T-helper 22 cell (primary cell): Measurements from ENCODE around the gene HINT3.
"Not testable (repeated sequence)": the region's sequence is repeated elsewhere in the genome, so short reads cannot be mapped to it uniquely, and the experiment has no call there.

ENCODE experiments used
- DNase-seq: peaks from one replicate; pipeline ENCODE4 v3.0.0-alpha.2; 2020; ENCODE audit warnings: low read depth

The HINT3 gene

DNA sequence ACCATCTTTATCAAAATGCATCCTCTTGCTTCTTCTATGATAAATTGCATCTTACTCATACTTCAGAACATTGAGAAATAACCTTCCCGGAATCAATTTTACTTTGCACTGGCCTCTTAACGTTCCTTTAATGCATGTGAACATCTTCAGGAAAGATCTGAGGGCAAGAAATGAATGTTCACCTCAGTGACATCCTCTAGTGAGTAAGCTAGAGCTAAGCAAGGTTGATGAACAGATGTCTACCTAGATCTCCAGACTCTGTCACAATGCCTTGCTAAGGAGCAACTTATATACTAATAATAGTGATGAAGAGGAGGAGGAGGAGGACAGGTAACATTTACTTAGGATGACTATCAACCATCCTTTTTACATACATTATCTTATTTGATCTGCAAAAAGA, 16.8 kb upstream of the HINT3 start:
- no peak for DNase-seq

DNA sequence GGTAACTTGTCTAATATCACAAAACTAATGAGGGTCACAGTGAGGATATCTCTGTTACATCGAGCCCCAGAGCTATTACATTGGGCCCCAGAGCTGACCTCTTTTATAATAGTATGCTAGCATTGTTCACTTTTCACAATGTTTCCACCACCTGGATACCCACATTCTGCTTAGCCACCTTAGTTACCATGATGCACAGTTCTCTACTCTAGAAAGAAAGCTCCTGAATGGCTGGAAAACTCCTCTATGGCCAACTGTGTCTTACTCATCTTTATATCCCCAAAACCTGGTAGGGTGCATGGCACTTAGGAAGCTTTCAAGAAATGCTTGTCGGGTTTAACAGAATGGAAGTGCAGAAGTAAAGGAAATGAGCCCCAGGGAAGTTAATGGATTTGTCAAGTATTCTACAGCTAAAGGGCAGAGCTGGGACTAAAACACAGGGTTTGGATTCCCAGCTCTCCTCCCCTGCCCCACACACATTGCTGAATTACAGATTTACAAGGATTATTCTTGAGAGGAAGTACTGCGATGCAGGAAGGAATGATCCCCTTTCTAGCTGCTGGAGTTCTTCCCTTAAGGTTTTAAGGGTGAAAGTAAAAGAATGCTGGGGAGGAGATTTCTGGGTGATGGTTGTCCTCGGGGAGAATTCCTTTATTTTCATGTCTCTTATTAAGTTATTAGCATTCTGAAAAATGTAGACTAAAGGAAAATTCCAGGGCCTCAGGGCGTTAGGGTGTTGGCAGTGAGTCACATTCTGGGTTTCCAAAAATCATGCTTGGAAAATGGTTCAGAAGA, 16.1 kb upstream of the HINT3 start:
- DNase-seq, result no peak

DNA sequence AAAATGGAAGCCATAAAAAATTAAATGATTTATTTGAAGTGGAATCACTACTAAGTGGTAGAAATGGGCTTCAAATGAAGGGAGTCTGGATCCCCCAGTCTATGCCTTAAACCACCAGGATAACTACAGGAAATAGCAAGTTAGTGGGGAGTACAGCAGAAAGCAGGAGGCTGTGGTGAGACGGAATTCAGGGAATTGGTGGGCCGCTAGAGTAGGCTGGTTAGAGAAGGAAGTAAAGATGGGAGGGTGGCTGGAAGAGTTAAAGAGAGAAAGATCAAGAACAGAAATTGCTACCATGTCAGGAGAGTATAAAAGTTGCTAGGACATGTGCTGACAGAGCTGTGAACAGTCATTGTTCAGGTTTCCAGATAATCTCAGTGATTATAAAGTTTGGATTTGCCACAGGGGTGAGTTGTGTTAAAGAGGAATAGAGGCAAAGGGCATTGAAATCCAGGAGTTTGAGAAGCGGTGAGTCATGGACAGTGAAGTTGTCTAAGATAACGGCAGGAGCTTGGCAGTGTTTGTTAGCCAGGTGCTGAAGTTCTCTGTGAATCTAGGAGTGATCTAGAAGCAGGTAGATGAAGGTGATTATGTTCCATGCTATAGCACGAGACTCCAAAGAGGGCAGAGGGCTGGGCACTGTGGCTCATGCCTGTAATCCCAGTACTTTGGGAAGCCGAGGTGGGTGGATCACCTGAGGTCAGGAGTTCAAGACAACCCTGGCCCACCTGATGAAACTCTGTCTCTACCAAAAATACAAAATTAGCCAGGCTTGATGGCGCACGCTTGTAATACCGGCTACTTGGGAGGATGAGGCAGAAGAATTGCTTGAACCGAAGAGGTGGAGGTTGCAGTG, 13.7 kb upstream of the HINT3 start:
- DNase-seq, result no peak

DNA sequence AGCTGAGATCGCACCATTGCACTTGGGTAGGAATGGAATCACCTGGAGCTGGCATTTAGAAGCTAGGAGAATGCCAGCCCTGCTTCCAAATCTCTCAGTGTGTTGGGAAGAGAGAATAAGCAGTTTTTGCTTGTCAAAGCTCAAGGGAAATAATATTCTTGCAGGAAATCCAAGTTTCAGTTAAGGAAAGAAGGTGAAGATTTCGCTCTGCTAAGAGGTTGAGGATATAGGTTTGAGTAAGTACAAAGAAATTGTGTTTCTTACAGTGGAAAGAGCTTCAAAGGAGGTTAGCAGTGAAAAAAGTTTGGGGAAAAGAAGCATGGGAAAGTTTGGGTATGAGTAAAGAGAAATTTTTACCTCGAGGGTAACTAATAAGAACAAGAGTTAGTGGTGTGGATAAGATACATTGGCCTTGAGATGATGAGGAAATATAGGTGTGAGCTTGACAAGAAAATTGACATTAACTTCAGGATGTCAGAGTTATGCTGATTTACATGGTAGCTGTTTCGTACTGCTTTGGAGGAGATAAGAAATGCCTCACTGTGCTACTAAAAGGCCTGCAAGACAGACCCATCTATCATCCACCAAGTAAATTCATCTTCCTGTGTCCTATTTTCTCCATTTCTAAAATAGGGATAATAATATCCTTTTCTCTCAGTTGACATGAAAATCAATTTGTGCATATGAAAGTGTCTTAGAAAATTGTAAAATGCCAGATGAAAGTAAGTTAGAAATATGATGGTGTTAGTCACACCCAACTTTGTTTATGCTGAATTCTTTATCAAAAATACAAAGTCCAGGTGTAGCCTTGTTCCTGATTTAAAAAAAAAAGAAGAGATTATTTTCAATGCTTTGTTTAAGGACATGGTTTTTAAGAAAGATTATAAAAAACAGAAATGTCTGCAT, 12.8 kb upstream of the HINT3 start:
- DNase-seq, result no peak

DNA sequence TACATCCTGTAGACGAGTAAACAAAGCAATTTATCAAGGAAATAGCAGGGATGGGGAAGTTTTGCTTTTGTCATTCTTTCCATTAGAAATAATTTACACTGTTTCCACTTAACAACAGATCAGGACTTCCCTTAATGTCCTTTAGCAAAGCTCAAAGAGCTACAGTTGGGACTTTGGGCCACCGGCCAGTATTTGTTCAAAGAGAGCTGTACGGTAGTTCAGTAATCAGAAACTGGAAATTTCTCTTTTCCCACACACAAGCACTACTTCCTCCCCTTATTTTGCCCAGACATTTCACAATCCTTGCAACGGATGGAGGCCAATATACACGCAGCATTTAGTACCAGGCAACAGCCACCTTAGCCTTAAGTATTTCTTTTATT, 12.1 kb upstream of the HINT3 start:
- no peak for DNase-seq

DNA sequence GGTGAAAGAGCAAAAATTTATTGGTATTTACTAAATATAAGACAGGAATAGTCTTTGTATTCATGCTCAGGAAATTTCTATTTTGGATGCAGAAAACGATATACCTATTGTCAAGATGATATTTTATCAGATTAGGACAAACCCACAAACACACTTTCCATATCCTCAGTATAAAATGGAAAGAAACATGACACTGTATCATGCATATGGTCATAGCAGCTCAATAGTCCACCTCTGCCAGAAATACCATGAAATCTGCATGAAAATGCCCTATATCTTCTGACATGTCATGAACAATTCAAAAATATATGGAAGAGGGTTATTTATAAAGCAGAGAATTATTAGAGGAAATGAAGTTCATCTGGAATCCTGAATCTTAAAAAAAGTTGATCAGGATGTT, 11.7 kb upstream of the HINT3 start:
- no peak for DNase-seq

DNA sequence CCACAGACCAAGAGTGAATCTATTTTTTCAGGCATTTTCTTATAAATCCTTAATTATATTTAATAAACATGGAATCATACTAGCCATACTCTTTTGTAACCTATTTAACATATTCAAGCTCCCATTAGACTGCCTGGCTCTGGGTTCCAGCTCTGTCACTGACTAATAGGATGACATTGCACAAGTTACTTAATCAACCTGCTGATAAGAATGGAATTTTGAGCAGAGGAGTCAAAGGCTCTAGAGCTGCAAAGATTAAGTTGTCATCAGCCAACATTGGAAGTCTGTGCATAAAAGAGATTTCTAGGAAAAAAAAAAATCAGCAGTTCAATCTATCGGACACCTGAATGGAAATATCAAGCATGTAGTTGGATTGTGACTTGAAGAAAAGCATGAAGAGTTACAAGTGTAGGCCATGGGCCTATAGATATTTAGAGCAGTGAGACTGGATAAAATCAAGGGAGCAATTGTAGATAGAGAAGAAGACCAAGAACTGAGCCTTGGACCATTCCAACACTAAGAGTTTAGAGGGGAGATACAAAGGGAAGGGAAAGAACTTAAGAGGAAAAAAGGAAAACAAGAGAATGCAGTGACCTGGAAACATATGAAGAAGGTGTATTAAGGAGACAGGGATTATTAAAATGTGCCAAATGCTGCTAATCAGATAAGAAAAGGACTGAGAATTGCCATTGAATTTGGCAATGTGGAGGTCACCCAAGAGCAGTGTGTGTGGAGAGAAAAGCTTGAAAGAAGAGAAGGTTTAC, 11.0 kb upstream of the HINT3 start:
- no peak for DNase-seq

DNA sequence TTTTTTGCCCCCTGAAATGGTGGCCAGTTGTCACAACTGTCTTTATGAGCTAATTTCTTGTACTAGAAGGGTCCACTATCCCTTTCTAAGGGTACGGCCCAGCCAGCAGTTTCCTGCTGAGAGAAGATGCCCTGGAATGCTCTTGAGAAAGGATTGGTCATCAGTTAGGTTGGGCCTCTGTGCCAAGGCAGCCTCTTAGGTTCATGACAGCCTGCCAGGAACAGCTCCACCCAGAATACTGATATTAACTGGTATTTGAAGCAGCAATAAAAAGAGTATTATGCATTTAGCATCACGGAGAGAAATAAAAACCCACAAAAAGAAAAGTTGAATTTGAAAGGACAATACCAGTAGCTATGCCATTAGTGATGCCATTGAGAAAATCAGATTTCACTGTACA, 9.0 kb upstream of the HINT3 start:
- DNase-seq, result no peak

DNA sequence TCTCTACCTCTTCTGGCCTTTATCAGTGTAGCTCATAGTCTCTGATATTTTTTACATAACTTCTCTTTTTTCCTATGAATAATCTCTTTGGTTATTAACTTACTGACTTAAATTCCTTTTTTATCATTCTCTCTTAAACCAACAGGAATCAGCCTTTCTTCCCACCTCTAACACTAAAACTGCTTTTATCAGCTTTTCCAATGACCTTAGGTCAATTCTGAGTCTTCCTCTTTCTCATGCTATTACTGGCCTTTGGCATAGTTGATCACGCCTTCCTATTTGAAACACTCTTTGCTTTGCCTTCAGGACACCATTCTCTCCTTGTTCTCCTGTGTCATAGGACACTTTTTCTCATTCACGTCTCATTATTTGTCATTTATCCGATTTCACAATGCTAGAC, 8.1 kb upstream of the HINT3 start:
- DNase-seq, result no peak

DNA sequence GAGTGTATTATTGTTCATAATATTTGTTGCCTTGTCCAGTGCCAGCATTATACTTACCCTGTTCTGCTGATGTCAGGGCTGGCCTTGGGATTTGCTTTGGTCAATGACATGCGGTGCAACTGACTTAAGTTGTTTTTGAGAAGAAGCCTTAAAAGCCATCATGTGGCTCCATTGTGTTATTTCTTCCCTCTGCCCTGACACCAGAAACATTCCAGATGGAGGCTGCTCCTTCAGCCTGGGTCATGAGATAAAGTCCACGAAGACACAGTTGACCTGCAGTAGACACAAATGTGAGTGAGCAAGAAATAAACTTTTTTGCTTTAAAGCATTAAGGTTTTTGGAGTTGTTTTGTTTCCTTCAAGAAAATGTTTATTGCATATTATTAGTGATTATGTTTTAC, 7.5 kb upstream of the HINT3 start:
- DNase-seq, result no peak

DNA sequence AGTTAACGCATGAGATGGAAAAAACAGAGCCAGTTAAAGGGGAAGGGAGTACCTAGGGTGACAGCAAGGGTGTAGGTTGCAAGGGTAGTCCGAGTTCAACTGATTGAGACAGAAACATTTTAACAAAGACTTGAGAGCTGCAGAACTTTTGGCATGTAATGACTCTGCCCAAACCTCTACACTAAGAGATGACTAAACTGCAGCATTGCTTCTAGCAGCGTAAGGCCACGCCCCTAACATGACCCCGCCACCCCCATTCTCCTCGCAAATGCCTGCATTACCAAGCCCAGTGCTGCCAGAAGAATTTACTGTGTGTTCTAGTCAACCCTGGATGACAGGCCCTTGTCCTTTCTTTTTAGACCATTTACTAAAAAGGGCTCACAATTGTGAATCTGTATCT, 6.3 kb upstream of the HINT3 start:
- no peak for DNase-seq

DNA sequence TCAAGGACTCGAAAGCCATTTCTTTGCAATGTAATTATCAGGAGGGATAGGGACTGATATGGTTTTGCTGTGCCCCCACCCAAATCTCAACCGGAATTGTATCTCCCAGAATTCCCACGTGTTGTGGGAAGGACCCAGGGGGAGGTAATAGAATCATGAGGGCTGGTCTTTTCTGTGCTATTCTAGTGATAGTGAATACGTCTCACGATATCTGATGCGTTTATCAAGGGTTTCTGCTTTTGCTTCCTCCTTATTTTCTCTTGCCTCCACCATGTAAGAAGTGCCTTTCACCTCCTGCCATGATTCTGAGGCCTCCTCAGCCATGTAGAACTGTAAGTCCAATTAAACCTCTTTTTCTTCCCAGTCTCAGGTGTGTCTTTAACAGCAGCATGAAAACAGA, 5.9 kb upstream of the HINT3 start:
- not testable (repeated sequence) for DNase-seq

DNA sequence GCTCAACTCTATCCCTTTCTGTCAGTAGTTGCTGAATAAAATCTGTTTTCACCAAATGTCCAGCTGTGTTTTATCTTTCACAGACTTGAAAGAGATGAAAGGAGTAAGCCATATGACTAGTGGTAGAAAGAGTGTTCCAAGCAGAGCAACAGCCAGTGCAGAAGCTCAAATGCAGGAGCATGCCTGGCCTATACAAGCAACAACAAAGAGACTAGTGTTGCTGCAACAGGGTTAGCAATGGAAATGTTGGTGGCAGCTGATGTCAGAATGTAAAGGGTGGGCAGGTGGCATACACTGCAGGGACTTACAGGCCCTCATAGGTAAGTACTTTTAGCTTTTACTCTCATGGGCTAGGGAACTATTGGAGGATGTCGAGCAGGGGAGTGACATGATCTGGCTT, 5.2 kb upstream of the HINT3 start:
- DNase-seq, result no peak

DNA sequence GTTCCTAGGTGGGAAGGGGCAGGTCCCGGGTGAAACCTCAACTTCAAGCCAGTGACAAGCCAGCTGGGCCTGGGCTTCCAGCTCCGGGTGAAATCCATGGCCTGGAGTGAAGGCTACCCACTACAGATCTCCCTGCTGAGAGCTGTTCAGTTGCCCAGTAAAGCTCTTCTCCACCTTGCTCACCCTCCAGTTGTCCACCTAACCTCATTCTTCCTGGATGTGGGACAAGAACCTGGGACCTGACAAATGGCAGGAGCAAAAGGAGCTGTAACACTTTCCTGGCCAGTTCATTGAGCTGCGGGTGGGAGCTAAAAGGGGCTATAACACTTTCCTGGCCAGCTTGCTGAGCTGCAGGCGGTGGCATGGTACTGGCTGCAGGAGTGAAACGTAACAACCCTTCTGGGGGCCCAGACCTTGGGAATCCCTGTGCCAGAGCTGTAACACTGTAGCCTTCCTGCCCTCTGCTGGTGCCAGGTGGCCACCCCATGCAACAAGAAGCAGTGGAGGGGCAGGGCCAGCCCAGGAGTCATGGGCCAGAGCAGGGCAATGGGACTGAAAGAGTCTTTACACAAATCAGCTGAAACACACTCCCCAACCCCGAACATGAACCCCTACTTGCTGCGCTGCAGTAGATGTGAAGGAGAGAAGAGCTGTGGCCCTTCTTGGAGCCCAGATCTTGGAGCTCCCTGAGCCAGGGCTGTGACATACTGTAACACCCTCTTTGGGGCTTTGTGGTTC, 3.6 kb upstream of the HINT3 start:
- no peak for DNase-seq

DNA sequence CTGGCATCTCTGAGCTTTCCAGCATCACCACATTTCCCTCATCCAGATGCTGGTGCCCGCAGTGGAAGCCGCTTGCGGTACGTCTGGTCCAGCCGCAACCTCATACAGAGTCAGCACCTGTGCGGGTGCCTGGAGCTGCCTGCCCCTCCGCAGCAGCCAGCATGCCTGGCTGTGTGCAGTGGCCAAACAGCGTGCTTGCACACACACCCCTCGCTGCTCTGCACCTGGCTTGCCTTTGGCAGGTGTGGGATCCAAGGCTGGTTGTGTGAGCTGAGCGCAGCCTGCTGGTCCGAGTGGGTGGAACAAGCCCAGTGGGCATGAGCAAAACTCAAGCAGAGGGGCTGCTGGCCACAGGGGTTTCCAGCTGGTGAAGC, 3.1 kb upstream of the HINT3 start:
- no peak for DNase-seq

DNA sequence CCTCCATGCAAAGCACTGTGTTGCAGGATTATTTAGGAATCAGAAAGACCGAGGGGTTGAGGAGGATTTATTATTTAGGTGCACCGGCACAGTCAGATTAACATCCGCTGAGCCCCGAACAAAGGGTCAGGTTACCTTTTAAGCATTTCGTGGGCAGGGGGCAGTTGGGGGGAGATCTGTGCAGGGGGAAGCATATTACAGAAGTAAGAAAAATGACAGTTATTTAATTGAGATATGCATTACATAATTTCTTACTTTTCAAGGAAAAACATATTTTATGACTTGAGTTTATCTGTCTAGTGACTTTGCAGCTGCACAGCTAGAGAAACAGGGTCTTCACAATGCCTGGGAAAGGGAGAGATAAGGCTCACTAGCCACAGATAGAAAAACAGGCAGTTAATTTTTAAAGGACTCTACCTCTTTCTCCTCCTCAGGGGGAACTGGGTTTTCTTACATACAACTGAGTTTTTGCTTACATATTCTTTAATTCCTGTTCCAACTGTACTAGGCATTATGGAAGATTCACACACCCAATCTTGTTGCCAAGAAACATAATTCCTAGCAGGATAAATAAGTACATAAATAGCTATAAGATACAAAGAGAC, 1.7 kb upstream of the HINT3 start:
- DNase-seq, result no peak

DNA sequence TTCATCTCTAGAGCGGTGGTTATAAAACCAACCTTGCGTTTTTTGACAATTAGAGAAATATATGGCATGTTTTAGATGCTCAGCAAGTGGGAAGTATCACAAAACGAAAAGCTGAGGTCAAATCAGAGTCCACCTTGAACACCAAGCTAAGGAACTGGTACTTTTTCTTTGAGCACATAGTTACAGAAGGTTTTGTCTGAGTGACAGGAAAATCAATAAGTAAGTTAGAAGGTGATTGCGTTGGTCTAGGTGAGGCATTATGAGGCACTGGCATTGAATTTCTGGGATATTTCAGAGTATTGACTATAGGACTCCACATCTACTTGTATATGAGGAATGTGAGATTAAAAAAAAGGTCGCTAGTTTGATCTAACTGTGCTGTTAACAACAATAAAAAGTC, 597 bp upstream of the HINT3 start:
- DNase-seq, result no peak

DNA sequence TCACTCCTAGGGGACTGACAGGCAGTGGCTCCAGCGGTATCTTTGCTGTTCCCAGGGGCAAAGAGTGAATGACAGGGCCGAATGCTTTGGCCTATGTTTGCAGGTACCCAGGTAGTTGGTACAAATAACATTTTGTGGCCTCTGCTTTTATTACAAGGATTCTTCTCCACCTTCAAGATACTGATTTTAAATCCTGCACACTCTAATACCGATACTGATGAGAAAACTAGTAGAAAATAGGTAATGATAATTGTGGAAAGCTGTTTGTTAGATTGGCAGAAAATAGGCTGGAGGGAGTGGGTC, 772 bp downstream of the HINT3 start:
- DNase-seq, result no peak

DNA sequence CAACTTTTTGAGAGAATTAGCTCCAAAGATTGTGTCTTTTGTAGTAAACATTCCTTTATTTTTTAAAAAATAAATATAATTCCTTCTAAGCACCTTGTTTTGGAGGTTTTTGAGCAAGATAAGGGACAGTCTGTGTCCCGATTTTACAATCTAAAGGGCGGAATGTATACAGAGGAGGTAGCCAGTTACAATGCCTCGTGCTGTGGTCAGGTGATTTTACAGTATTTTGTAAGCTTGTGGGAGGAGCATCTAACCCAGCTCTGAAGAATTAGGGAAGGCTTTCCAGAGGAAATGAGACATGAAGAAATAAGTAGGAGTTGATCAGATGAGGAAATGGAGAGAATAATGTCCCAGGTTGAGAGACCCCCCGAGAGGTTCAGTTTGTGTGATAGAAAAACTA, 1.3 kb downstream of the HINT3 start:
- DNase-seq, result no peak

DNA sequence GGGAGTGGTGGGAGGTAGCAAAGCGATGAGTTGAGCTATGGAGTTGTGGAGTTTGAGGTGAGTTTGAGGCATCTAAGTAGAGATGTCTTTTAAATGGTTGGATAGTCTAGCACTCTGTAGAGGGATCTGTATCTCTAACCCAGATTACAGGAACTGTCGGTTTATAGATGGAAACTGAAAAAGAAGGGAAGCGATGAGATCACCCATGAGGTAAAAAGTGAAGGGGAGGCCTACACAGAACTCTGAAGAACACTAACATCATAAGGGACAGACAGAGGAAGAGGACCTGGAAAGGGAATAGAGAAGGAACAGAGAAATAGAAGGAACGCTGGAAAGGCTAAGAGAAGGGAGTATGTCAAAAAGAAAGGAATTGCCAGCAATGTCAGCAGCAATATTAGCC, 2.5 kb downstream of the HINT3 start:
- no peak for DNase-seq

DNA sequence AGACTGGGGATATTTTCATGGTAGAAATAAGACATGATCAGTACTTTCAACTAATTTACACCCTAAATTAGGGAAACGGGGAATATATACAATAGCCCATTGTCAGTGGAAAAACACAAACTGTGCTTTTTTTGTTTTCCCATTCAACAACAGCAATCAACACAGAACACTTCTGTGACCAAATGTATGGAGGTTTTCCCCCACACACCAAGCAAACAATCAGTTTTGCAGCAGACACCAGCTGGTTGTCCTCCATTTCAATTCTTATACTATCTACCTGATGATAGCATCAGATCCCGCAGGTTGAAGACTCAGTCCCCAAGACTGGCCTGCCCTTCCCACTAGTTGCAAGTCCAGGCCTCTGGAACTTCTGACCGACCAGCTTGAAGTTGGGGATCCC, 4.5 kb downstream of the HINT3 start:
- no peak for DNase-seq
